ENCODE measurements around the gene BOD1L1.

The BOD1L1 gene

GRCh38 chr4:13542577-13543031, 84.9 kb downstream of the BOD1L1 start:
- Histone ChIP-seq H3K27ac (no peak overlapping the region), H3K4me3 (no peak overlapping the region)

GRCh38 chr4:13541720-13542576, 85.6 kb downstream of the BOD1L1 start:
- Histone ChIP-seq H3K4me3 (no peak overlapping the region), H3K27ac (no peak overlapping the region)

- Histone ChIP-seq H3K4me3 (no peak overlapping the region), H3K27ac (no peak overlapping the region)
These were observed 86.3 kb downstream of the BOD1L1 start for GRCh38 chr4:13541176-13541604.

- H3K27ac ChIP-seq = no peak overlapping the region
- no peak overlapping the region for H3K4me3 ChIP-seq
These were observed 86.9 kb downstream of the BOD1L1 start for GRCh38 chr4:13540446-13541175.

GRCh38 chr4:13539619-13540445, 87.7 kb downstream of the BOD1L1 start:
- no peak overlapping the region for H3K4me3 ChIP-seq
- no peak overlapping the region for H3K27ac ChIP-seq

GRCh38 chr4:13539047-13539618, 88.4 kb downstream of the BOD1L1 start:
- Histone ChIP-seq H3K4me3 (no peak overlapping the region), H3K27ac (no peak overlapping the region)

- H3K4me3 ChIP-seq = no peak overlapping the region
These were observed 89.0 kb downstream of the BOD1L1 start for GRCh38 chr4:13538427-13538973.

GRCh38 chr4:13537832-13538177, 89.7 kb downstream of the BOD1L1 start:
- Histone ChIP-seq H3K4me3 (no peak overlapping the region), H3K27ac (no peak overlapping the region)

More at GRCh38 chr4:13538427-13538973, 89.0 kb downstream of the BOD1L1 start:
- no peak overlapping the region for H3K27ac ChIP-seq

- H3K27ac ChIP-seq = no peak overlapping the region
These were observed 90.3 kb downstream of the BOD1L1 start for GRCh38 chr4:13537011-13537831.

GRCh38 chr4:13536607-13537006, 90.9 kb downstream of the BOD1L1 start:
- H3K4me3 ChIP-seq = no peak overlapping the region
- H3K27ac ChIP-seq = no peak overlapping the region

More at GRCh38 chr4:13537011-13537831, 90.3 kb downstream of the BOD1L1 start:
- H3K4me3 ChIP-seq = no peak overlapping the region

- no peak overlapping the region for H3K27ac ChIP-seq
- H3K4me3 ChIP-seq = no peak overlapping the region
These were observed 91.7 kb downstream of the BOD1L1 start for GRCh38 chr4:13535708-13536361.

- no peak overlapping the region for H3K27ac ChIP-seq
- H3K4me3 ChIP-seq = no peak overlapping the region
These were observed 92.4 kb downstream of the BOD1L1 start for GRCh38 chr4:13535118-13535517.

- Histone ChIP-seq H3K27ac (no peak overlapping the region), H3K4me3 (no peak overlapping the region)
These were observed 93.0 kb downstream of the BOD1L1 start for GRCh38 chr4:13534344-13535063.

GRCh38 chr4:13533670-13534343, 93.7 kb downstream of the BOD1L1 start:
- no peak overlapping the region for H3K4me3 ChIP-seq
- H3K27ac ChIP-seq = no peak overlapping the region

- no peak overlapping the region for H3K4me3 ChIP-seq
- no peak overlapping the region for H3K27ac ChIP-seq
These were observed 95.9 kb downstream of the BOD1L1 start for GRCh38 chr4:13531625-13531998.

GRCh38 chr4:13530823-13531624, 96.5 kb downstream of the BOD1L1 start:
- Histone ChIP-seq H3K27ac (no peak overlapping the region), H3K4me3 (no peak overlapping the region)
